Effector memory CD4-positive, alpha-beta T cell (primary cell): Measurements from ENCODE around the gene SNRNP200.

Source experiments
- DNase-seq, 3 donors: peaks; one replicate each; pipeline ENCODE4 v3.0.0-alpha.2; 2020
- H3K27ac ChIP-seq: 2 replicates; pipeline ENCODE4 v1.7.0; 2013; ENCODE audit warnings: mild to moderate bottlenecking, low read length, moderate library complexity; ENCODE audit not compliant: insufficient read depth, poor library complexity, severe bottlenecking
- H3K27me3 ChIP-seq: replicated peaks from 2 replicates; pipeline ENCODE4 v1.7.0; 2013; ENCODE audit warnings: mild to moderate bottlenecking, low read length; ENCODE audit not compliant: insufficient read depth, control insufficient read depth, poor library complexity, severe bottlenecking
- H3K36me3 ChIP-seq: 2 replicates; pipeline ENCODE4 v1.7.0; 2013; ENCODE audit warnings: mild to moderate bottlenecking, low read length, moderate library complexity; ENCODE audit not compliant: control insufficient read depth, insufficient read depth
- H3K4me1 ChIP-seq: 2 replicates; pipeline ENCODE4 v1.7.0; 2013; ENCODE audit warnings: low read length, mild to moderate bottlenecking; ENCODE audit not compliant: control insufficient read depth, insufficient read depth, poor library complexity, severe bottlenecking
- H3K4me3 ChIP-seq: 2 replicates; pipeline ENCODE4 v1.7.0; 2013; ENCODE audit warnings: low read length, low read depth, mild to moderate bottlenecking; ENCODE audit not compliant: insufficient read depth, poor library complexity, severe bottlenecking
- H3K9me3 ChIP-seq: 2 replicates; pipeline ENCODE4 v1.7.0; 2013; ENCODE audit warnings: mild to moderate bottlenecking, low read length, moderate library complexity; ENCODE audit not compliant: control insufficient read depth

The SNRNP200 gene

GRCh38 chr2:96287273-96287856, 18.0 kb downstream of the SNRNP200 start:
- Histone ChIP-seq H3K36me3 (peaks cover 99% of the 10 kb centered on the region), H3K4me1 (no peaks in the 10 kb centered on the region), H3K27ac (no peak overlapping the region), H3K9me3 (no peaks in the 10 kb centered on the region), H3K4me3 (no peak overlapping the region), H3K27me3 (no peaks in the 10 kb centered on the region)
- DNase-seq: no peak

DNA sequence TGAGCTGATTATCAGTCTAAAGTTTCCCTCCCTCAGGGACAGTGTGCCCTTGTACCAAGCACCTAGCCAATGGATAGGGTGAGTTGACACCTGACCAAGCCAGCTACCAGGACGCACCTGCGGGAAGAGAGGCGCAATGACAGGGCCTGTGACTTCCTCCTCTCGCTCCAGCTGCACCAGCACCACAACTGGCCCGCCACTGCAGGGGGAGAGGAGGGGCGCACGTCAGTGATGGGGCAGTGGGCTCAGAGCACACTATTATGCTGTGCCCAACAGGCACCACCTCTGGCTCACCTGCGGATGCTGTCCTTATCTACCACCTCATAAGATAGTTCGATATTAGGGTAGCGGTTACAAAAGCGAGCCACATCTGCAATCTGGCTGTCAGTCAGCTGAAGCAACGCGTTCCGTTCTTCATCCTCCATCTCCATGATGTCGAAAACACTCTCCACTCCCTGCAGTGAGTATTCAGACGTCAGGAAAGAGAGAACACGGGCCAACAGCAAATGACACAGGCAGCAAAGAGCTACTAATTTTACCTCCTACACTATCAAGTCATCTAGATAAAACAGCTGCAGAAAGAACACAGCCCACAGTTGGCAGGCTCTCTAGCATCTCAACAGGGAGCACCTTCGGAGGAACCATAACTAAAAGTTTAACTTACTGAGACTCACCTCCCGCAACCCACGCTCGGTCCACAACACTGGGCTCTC, 28.4 kb downstream of the SNRNP200 start:
- Histone ChIP-seq H3K36me3 (peaks cover 76% of the 10 kb centered on the region), H3K27ac (no peak overlapping the region), H3K9me3 (no peaks in the 10 kb centered on the region), H3K27me3 (no peaks in the 10 kb centered on the region), H3K4me1 (no peaks in the 10 kb centered on the region), H3K4me3 (no peak overlapping the region)
- DNase-seq: no peak

GRCh38 chr2:96274355-96275056, 30.8 kb downstream of the SNRNP200 start:
- no peak for DNase-seq
- H3K27me3 ChIP-seq: no peaks in the 10 kb centered on the region
- no peaks in the 10 kb centered on the region for H3K4me1 ChIP-seq
- no peak overlapping the region for H3K4me3 ChIP-seq
- H3K9me3 ChIP-seq: no peaks in the 10 kb centered on the region
- no peak overlapping the region for H3K27ac ChIP-seq
- peaks cover 73% of the 10 kb centered on the region for H3K36me3 ChIP-seq

DNA sequence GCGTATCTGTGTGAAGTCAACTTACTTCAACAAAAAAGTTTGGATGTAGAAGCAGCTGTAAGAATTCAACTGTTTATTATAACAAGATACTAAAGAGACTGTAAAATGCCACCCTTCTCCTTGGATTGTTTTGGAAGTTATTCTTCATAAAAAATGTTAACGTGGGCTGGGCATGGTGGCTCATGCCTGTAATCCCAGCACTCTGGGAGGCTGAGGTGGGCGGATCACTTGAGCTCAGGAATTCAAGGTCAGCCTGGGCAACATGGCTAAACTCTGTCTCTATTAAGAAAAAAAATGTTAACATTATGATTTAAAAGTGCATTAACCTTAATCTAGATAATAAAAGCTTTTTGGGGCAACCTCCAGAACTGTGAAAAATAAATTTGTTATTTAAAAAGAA, 31.6 kb downstream of the SNRNP200 start:
- H3K36me3 ChIP-seq: peaks cover 72% of the 10 kb centered on the region
- H3K27ac ChIP-seq: no peak overlapping the region
- no peak overlapping the region for H3K4me3 ChIP-seq
- DNase-seq: no peak
- H3K27me3 ChIP-seq: no peaks in the 10 kb centered on the region
- no peaks in the 10 kb centered on the region for H3K4me1 ChIP-seq
- H3K9me3 ChIP-seq: no peaks in the 10 kb centered on the region

DNA sequence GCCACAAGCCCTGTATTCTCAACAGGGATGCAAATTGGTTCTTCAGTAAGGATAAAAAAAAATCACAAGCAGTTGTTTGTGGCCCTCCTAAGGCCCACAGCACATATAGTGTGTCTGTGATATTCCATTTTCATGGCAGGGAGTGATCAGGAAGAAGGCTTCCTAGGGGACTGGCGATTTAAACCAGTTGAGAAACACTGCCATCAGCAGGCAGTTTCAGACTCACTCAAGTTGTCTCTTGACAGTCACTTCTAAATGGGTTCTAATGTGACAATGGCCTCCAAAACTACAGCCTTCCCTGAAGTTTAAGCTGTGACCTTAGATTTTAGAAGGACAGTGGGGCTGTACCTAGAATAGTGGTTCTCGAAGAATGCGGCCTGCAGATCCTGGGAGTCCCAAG, 33.4 kb downstream of the SNRNP200 start:
- Histone ChIP-seq H3K36me3 (peaks cover 64% of the 10 kb centered on the region), H3K9me3 (no peaks in the 10 kb centered on the region), H3K27ac (no peak overlapping the region), H3K4me1 (peaks cover 8% of the 10 kb centered on the region), H3K4me3 (no peak overlapping the region), H3K27me3 (no peaks in the 10 kb centered on the region)
- DNase-seq: no peak

- H3K4me1 ChIP-seq: peaks cover 21% of the 10 kb centered on the region
- H3K36me3 ChIP-seq: peaks cover 35% of the 10 kb centered on the region
- H3K9me3 ChIP-seq: no peaks in the 10 kb centered on the region
- H3K27ac ChIP-seq: peak overlapping the region; percentile 27
- H3K4me3 ChIP-seq: no peak overlapping the region
- H3K27me3 ChIP-seq: no peaks in the 10 kb centered on the region
- peak; percentile 13 to 34 (median 25) for DNase-seq
Measured at GRCh38 chr2:96267159-96267971, 38.0 kb downstream of the SNRNP200 start.

GRCh38 chr2:96265840-96266679, 39.3 kb downstream of the SNRNP200 start, which contains the start of the genes CIAO1 and TMEM127:
Gene CIAO1 (plus strand): TSS chr2:96266225. CDS start chr2:96266351, 126 bp downstream.
Gene TMEM127 (minus strand): TSS chr2:96265997. CDS start chr2:96265381, 616 bp downstream.
- H3K4me1 ChIP-seq: peaks cover 21% of the 10 kb centered on the region
- H3K9me3 ChIP-seq: no peaks in the 10 kb centered on the region
- peak within 1 kb of the TSS; percentile 92 for H3K27ac ChIP-seq
- H3K4me3 ChIP-seq: peak within 1 kb of the TSS; percentile 99
- peak; percentile 95 to 98 (median 97) for DNase-seq
- H3K27me3 ChIP-seq: no peaks in the 10 kb centered on the region
- peaks cover 23% of the 10 kb centered on the region for H3K36me3 ChIP-seq

DNA sequence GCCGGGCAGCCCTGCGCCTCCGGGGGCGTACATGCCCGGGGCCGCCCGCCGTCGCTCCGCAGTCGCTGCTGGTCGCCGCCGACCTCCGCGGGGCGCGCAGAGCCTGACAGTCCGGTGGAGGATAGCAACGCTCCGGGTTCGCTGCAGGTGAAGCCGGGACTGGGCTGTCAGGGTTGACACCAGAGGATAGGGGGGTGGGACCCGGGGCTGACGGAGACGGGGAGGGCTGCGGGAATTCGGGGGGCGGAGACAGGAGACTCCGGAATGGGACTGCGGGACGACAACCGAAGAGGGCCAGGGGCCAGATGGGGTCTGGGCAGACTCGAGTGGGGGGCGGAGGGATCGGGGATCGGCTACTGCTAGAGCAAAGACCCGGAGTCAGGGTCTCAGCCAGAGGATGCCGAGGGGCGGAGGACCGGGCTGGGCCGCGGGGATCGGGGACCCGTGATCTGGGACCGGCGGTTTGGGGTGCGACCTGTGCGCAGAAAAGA, 40.0 kb downstream of the SNRNP200 start:
- H3K36me3 ChIP-seq: peaks cover 24% of the 10 kb centered on the region

More for the DNA sequence above, 40.0 kb downstream of the SNRNP200 start:
- H3K9me3 ChIP-seq: no peaks in the 10 kb centered on the region
- peak overlapping the region; percentile 99 for H3K4me3 ChIP-seq
- H3K27ac ChIP-seq: peak overlapping the region; percentile 92
- DNase-seq: peak; percentile 22 to 41 (median 35)
- H3K27me3 ChIP-seq: no peaks in the 10 kb centered on the region
- H3K4me1 ChIP-seq: peaks cover 21% of the 10 kb centered on the region
